Cardiac muscle cell (in vitro differentiated cells and primary cell): ENCODE data around the gene PKP4. TPM values are rescaled to one million over a fixed set of nuclear protein-coding genes. Genes with fewer than 3 reads are reported as not detected.

ENCODE experiments used
- DNase-seq, 2 donors: peaks; one replicate each; pipeline versions ENCODE4 v3.0.0 to v3.0.0-alpha.2; 2010 to 2017; ENCODE audit warnings: low read depth in 1 of 2, low spot score in 1 of 2
- H3K27ac ChIP-seq: fragments of 200-600 bp; sonication (generic); 2 replicates; pipeline ENCODE4 v1.5.1; 2016
- H3K27me3 ChIP-seq: fragments of 200-600 bp; sonication (generic); 2 replicates; pipeline ENCODE4 v1.6.0; 2016; ENCODE audit warnings: control low read depth
- H3K36me3 ChIP-seq: fragments of 200-600 bp; sonication (generic); 2 replicates; pipeline ENCODE4 v1.5.1; 2016; ENCODE audit warnings: control low read depth
- H3K4me1 ChIP-seq: fragments of 200-600 bp; sonication (generic); 2 replicates; pipeline ENCODE4 v1.8.1; 2017; ENCODE audit warnings: low read depth, mild to moderate bottlenecking, mixed run types
- H3K4me3 ChIP-seq: fragments of 200-600 bp; sonication (generic); 2 replicates; pipeline ENCODE4 v1.5.1; 2016; ENCODE audit warnings: mild to moderate bottlenecking
- H3K9me3 ChIP-seq: fragments of 200-600 bp; sonication (generic); 2 replicates; pipeline ENCODE4 v1.5.1; 2017; ENCODE audit warnings: low read depth, mild to moderate bottlenecking, control low read depth
- polyA plus RNA-seq: library from polyadenylated mRNA; unstranded; fragments of >200 nt; fragmentation: Nextera tagmentation; extraction: Ambion mirVana; gene quantifications from 2 replicates; pipeline ENCODE4 v1.2.1, GENCODE V29; 2016
- total RNA-seq: library from RNA; depleted of rRNA; stranded (reverse); fragments of >200 nt; gene quantifications from 2 replicates; pipeline ENCODE4 v1.2.3, GENCODE V29; 2016
- TF ChIP-seq, protein P1 (sequence below): IDR thresholded peaks from 2 replicates; pipeline ENCODE4 v1.5.1; 2012; ENCODE audit warnings: low read depth, mild to moderate bottlenecking, low read length

The PKP4 gene
- total and polyA plus RNA-seq, 2 experiments from 2014 or later, result 7.2 to 73.1 TPM

DNA sequence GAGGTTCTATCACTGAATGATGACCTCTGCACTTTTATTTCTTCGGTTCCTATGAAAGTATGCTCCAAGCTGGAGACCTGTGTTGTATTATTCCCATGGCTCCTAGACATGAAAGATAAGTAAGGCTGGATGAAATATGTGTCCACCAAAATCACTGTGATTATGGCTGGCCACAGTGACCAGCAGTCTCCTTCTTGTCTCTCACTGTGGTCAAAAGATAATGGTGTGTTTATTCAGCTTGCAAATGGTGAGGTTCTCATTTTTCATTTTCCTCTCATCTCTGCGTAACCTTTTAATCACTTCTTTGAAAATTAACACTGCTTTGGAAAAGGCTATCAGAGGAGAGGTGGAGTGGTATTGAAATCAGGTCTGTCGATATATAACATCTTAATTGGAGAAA, 230.6 kb downstream of the PKP4 start:
- TF ChIP-seq, protein P1, sequence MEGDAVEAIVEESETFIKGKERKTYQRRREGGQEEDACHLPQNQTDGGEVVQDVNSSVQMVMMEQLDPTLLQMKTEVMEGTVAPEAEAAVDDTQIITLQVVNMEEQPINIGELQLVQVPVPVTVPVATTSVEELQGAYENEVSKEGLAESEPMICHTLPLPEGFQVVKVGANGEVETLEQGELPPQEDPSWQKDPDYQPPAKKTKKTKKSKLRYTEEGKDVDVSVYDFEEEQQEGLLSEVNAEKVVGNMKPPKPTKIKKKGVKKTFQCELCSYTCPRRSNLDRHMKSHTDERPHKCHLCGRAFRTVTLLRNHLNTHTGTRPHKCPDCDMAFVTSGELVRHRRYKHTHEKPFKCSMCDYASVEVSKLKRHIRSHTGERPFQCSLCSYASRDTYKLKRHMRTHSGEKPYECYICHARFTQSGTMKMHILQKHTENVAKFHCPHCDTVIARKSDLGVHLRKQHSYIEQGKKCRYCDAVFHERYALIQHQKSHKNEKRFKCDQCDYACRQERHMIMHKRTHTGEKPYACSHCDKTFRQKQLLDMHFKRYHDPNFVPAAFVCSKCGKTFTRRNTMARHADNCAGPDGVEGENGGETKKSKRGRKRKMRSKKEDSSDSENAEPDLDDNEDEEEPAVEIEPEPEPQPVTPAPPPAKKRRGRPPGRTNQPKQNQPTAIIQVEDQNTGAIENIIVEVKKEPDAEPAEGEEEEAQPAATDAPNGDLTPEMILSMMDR, result no peak

DNA sequence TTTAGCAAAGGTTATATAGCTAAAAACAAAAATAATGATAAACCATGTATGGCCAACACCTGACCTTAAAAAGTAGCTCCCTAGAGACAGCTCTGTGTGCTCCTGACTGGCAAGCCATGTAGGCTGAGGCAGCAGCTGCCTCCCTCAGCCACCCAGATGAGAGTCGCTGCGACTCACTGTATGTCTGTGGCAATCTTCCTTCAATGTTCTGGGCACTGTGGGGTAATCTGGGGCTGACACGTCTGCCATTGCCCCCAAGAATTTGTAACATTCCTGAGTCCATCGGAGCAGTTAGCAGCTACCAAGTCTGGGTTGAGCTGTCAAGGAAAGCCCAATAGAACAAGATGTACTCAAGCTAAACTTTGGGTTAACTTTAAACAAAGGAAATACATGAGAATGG, 232.0 kb downstream of the PKP4 start:
- H3K27me3 ChIP-seq, result no peaks in the 10 kb centered on the region
- no peak overlapping the region for H3K27ac ChIP-seq
- TF ChIP-seq, protein P1, result no peak
- peak in 1 of 2 donors; percentile 46 for DNase-seq
- no peak overlapping the region for H3K4me3 ChIP-seq
- H3K4me1 ChIP-seq, result no peaks in the 10 kb centered on the region
- no peaks in the 10 kb centered on the region for H3K9me3 ChIP-seq
- H3K36me3 ChIP-seq, result no peaks in the 10 kb centered on the region

More for the DNA sequence above, 230.6 kb downstream of the PKP4 start:
- H3K27me3 ChIP-seq, result no peaks in the 10 kb centered on the region
- no peak for DNase-seq
- no peaks in the 10 kb centered on the region for H3K4me1 ChIP-seq
- no peak overlapping the region for H3K27ac ChIP-seq
- no peak overlapping the region for H3K4me3 ChIP-seq
- no peaks in the 10 kb centered on the region for H3K9me3 ChIP-seq
- no peaks in the 10 kb centered on the region for H3K36me3 ChIP-seq

DNA sequence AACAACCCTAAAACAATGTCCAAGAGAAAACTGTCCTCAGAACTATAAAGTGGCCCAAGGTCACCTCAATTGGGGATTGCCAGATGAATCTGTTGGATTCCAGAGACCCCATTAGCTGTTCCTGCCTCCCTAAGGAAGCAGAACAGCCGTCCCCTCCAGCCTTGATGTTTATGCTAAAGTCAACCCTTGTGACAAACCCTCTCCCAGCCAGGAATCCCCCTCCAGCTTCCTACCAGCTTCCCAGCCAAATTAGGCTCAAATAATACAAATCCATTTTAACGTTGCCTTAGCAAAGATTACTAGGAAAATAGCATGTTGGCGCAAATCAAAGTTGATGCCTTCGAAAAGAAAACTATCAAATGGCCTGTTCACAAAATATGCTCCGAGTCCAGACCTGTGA, 232.6 kb downstream of the PKP4 start:
- Histone ChIP-seq H3K27ac (no peak overlapping the region), H3K4me3 (no peak overlapping the region), H3K4me1 (no peaks in the 10 kb centered on the region), H3K9me3 (no peaks in the 10 kb centered on the region), H3K27me3 (no peaks in the 10 kb centered on the region), H3K36me3 (no peaks in the 10 kb centered on the region)
- TF ChIP-seq, protein P1, result no peak
- DNase-seq, result no peak

DNA sequence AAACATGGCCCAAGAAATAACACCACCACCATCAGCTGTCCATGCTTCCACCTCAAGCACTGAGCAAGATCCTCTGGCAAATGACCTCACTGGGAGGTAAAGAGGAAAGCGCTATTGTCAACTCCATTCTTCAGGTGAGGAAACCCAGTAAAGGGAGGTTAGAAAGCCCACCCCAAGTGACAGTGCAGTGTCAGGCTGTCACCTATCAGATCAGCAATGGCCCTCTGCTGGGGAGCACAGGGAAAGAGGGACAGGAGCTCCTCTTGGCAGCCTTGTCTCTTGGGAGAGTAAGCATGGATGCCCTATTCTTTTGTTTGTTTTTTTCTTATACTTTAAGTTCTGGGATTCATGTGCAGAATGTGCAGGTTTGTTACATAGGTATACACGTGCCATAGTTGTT, 234.1 kb downstream of the PKP4 start:
- Histone ChIP-seq H3K36me3 (no peaks in the 10 kb centered on the region), H3K4me3 (no peak overlapping the region), H3K9me3 (no peaks in the 10 kb centered on the region), H3K4me1 (no peaks in the 10 kb centered on the region), H3K27me3 (no peaks in the 10 kb centered on the region), H3K27ac (no peak overlapping the region)
- DNase-seq, result no peak
- TF ChIP-seq, protein P1, result no peak

DNA sequence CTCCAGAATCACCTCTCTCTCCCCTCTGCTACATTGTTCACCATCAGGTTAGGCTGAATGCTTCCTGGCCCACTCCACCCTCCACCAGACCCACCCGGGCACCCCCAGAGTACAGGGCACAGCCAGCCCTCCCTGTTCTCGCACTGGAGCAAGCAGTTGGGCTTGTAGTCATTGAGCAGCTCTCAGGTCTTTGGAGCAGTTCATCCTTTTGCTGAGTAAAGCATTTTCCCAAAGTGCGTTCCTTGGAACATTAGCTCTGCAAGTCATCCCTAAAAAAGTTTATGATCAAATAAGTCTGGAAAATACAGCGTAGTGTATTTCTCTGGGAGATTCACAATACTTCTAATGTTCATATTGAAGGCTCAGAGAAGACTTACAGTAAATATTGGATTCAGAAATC, 234.9 kb downstream of the PKP4 start:
- no peak for DNase-seq
- no peak overlapping the region for H3K27ac ChIP-seq
- no peaks in the 10 kb centered on the region for H3K9me3 ChIP-seq
- H3K36me3 ChIP-seq, result no peaks in the 10 kb centered on the region
- H3K27me3 ChIP-seq, result no peaks in the 10 kb centered on the region
- H3K4me3 ChIP-seq, result no peak overlapping the region
- no peaks in the 10 kb centered on the region for H3K4me1 ChIP-seq
- TF ChIP-seq, protein P1, result no peak
